Progenitor cell of endocrine pancreas (in vitro differentiated cells): Measurements from ENCODE around the gene SH2D5. TPM values are rescaled to one million over a fixed set of nuclear protein-coding genes. Genes with fewer than 3 reads are reported as not detected.
A peak's percentile ranks its signal among the peaks of the same experiment; 100 is the strongest.

Experiments
- DNase-seq: peaks from one replicate; pipeline ENCODE4 v3.0.0; 2021; ENCODE audit warnings: low spot score; ENCODE audit not compliant: unreplicated experiment
- H3K27ac Mint-ChIP-seq: 2 replicates; pipeline ENCODE4 v1.8.0; 2021; ENCODE audit warnings: mild to moderate bottlenecking, moderate library complexity, mixed read lengths
- H3K27me3 Mint-ChIP-seq: 2 replicates; pipeline ENCODE4 v1.8.0; 2021; ENCODE audit warnings: mixed read lengths
- H3K36me3 Mint-ChIP-seq: 2 replicates; pipeline ENCODE4 v1.8.0; 2022; ENCODE audit warnings: mixed read lengths; ENCODE audit not compliant: insufficient read depth
- H3K4me1 Mint-ChIP-seq: 2 replicates; pipeline ENCODE4 v1.8.0; 2021; ENCODE audit warnings: low read depth, mixed read lengths
- H3K4me3 Mint-ChIP-seq: 2 replicates; pipeline ENCODE4 v1.8.0; 2021; ENCODE audit warnings: low read depth, mild to moderate bottlenecking, moderate library complexity, mixed read lengths
- H3K9me3 Mint-ChIP-seq: 2 replicates; pipeline ENCODE4 v1.8.0; 2021; ENCODE audit warnings: low read depth, mixed read lengths
- CTCF ChIP-seq: fragments of 200-600 bp; sonication (generic); IDR thresholded peaks from one replicate; pipeline ENCODE4 v1.5.0; 2021; ENCODE audit warnings: antibody characterized with exemption, mild to moderate bottlenecking; ENCODE audit not compliant: unreplicated experiment
- total RNA-seq: library from RNA; stranded (reverse); gene quantifications from 2 replicates; pipeline ENCODE4 v1.2.1, GENCODE V29; 2021

The SH2D5 gene
- total RNA-seq, 1 donor from 2014 or later, result 0.53 TPM

- Mint-ChIP-seq H3K9me3 (no peaks in the 10 kb centered on the region), H3K36me3 (no peaks in the 10 kb centered on the region), H3K27ac (no peak overlapping the region), H3K4me1 (peaks cover 1% of the 10 kb centered on the region), H3K4me3 (no peak overlapping the region), H3K27me3 (peaks cover 14% of the 10 kb centered on the region)
- DNase-seq, result no peak
- no peak for TF ChIP-seq CTCF
Observed at GRCh38 chr1:20698195-20698910, 34.1 kb downstream of the SH2D5 start.

- DNase-seq, result no peak
- no peak overlapping the region for H3K27ac Mint-ChIP-seq
- H3K36me3 Mint-ChIP-seq, result no peaks in the 10 kb centered on the region
- peaks cover 10% of the 10 kb centered on the region for H3K27me3 Mint-ChIP-seq
- H3K4me3 Mint-ChIP-seq, result no peak overlapping the region
- no peak for TF ChIP-seq CTCF
- peaks cover 1% of the 10 kb centered on the region for H3K4me1 Mint-ChIP-seq
- no peaks in the 10 kb centered on the region for H3K9me3 Mint-ChIP-seq
Observed at GRCh38 chr1:20697563-20697962, 34.9 kb downstream of the SH2D5 start.

GRCh38 chr1:20696397-20697333 is 35.8 kb downstream of the SH2D5 start:
- Mint-ChIP-seq H3K27me3 (peaks cover 10% of the 10 kb centered on the region), H3K9me3 (no peaks in the 10 kb centered on the region), H3K27ac (peak overlapping the region; percentile 92), H3K36me3 (no peaks in the 10 kb centered on the region), H3K4me1 (peaks cover 1% of the 10 kb centered on the region), H3K4me3 (peak overlapping the region; percentile 76)
- DNase-seq, result peak; percentile 84
- TF ChIP-seq CTCF, result peak; percentile 81

GRCh38 chr1:20695515-20695914 is 37.0 kb downstream of the SH2D5 start:
- Mint-ChIP-seq H3K4me3 (no peak overlapping the region), H3K36me3 (no peaks in the 10 kb centered on the region), H3K27ac (no peak overlapping the region), H3K9me3 (no peaks in the 10 kb centered on the region), H3K27me3 (peaks cover 10% of the 10 kb centered on the region), H3K4me1 (peaks cover 1% of the 10 kb centered on the region)
- no peak for TF ChIP-seq CTCF
- DNase-seq, result no peak

- TF ChIP-seq CTCF, result no peak
- Mint-ChIP-seq H3K27ac (no peak overlapping the region), H3K9me3 (no peaks in the 10 kb centered on the region), H3K4me3 (no peak overlapping the region), H3K36me3 (no peaks in the 10 kb centered on the region), H3K27me3 (peaks cover 7% of the 10 kb centered on the region), H3K4me1 (peaks cover 1% of the 10 kb centered on the region)
- DNase-seq, result no peak
Observed at GRCh38 chr1:20693623-20694022, 38.9 kb downstream of the SH2D5 start.
